Endothelial cell of umbilical vein (primary cell): ENCODE results near the gene ESRRA. TPM values are rescaled to one million over a fixed set of nuclear protein-coding genes. Genes with fewer than 3 reads are reported as not detected.

ENCODE experiments used
- BruUV-seq: library from RNA; stranded (reverse); fragments of 400-500 nt; replicated peaks from 2 replicates; lab custom pipeline; 2021; lab: Mats Ljungman, UMichigan
- CTCF ChIA-PET: fragments of 300-600, 350-600 bp; sonication (Branson Sonifier 250); formaldehyde crosslinking; loops from one replicate; lab custom pipeline; 2021; ENCODE audit warnings: antibody characterized with exemption, inconsistent platforms; lab: Charles Lee
- POLR2A ChIA-PET: fragments of 300-600, 350-600 bp; sonication (Branson Sonifier 250); formaldehyde crosslinking; loops from one replicate; lab custom pipeline; 2021; ENCODE audit warnings: antibody characterized with exemption, inconsistent platforms; lab: Charles Lee
- DNase-seq: peaks from one replicate; pipeline ENCODE4 v3.0.0-alpha.2; 2011; ENCODE audit warnings: low read depth, low spot score
- FAIRE-seq: peaks from 2 replicates; lab custom pipeline; 2011; peaks lifted over from hg19 to GRCh38; lab: Jason Lieb, UNC
- H2AFZ ChIP-seq: 2 replicates; pipeline ENCODE4 v1.6.0; 2012; ENCODE audit warnings: low read depth, low read length, control low read depth, inconsistent platforms
- H3K27ac ChIP-seq: 2 replicates; pipeline ENCODE4 v1.5.1; 2011; ENCODE audit warnings: low read depth, mild to moderate bottlenecking, control low read depth, low read length, moderate library complexity; ENCODE audit not compliant: insufficient read depth
- H3K27me3 ChIP-seq, 2 experiments: 2 replicates each; pipeline versions ENCODE4 v1.6.0 to v1.6.1; 2011; ENCODE audit warnings: low read length in 2 of 2, mixed read lengths in 1 of 2; ENCODE audit not compliant: control insufficient read depth in 2 of 2, insufficient read depth in 2 of 2
- H3K36me3 ChIP-seq, 2 experiments: 2 replicates in 1 of 2; 3 replicates in 1 of 2; pipeline ENCODE4 v1.5.1; 2011; ENCODE audit warnings: low read length in 2 of 2, mild to moderate bottlenecking in 1 of 2, moderate library complexity in 1 of 2; ENCODE audit not compliant: control insufficient read depth in 2 of 2, insufficient read depth in 2 of 2; ENCODE audit errors: extremely low read depth in 1 of 2
- H3K4me1 ChIP-seq: 3 replicates; pipeline ENCODE4 v1.5.1; 2011; ENCODE audit warnings: mild to moderate bottlenecking, low read length; ENCODE audit not compliant: control insufficient read depth, insufficient read depth; ENCODE audit errors: extremely low read depth
- H3K4me2 ChIP-seq: 2 replicates; pipeline ENCODE4 v1.6.1; 2011; ENCODE audit warnings: low read length, control low read depth, mixed read lengths; ENCODE audit not compliant: insufficient read depth
- H3K4me3 ChIP-seq, 3 experiments: fragments of 200-600 bp in 1 of 3; sonication (generic), shearing (Covaris generic) in 1 of 3; replicated peaks in 1 of 3; 2 replicates each; pipeline ENCODE4 v1.5.1; 2011 to 2016; ENCODE audit warnings: control low read depth in 3 of 3, low read length in 3 of 3, mild to moderate bottlenecking in 2 of 3, inconsistent platforms in 1 of 3, low read depth in 1 of 3, moderate library complexity in 1 of 3; ENCODE audit not compliant: insufficient read depth in 1 of 3
- H3K79me2 ChIP-seq: 2 replicates; pipeline ENCODE4 v1.6.0; 2012; ENCODE audit warnings: low read length, inconsistent platforms; ENCODE audit not compliant: control insufficient read depth, insufficient read depth
- H3K9ac ChIP-seq: replicated peaks from 2 replicates; pipeline ENCODE3; 2011; ENCODE audit warnings: low read length, control low read depth; ENCODE audit not compliant: insufficient read depth; ENCODE audit errors: extremely low read depth
- H3K9me1 ChIP-seq: replicated peaks from 3 replicates; pipeline ENCODE4 v1.6.0; 2011; ENCODE audit warnings: mild to moderate bottlenecking, low read length; ENCODE audit not compliant: control insufficient read depth, insufficient read depth; ENCODE audit errors: extremely low read depth
- H3K9me3 ChIP-seq: replicated peaks from 2 replicates; pipeline ENCODE4 v1.5.1; 2012; ENCODE audit warnings: low read length, inconsistent platforms; ENCODE audit not compliant: control insufficient read depth, insufficient read depth
- H4K20me1 ChIP-seq: replicated peaks from 2 replicates; pipeline ENCODE3; 2011; ENCODE audit warnings: mild to moderate bottlenecking, low read length; ENCODE audit not compliant: control insufficient read depth, insufficient read depth; ENCODE audit errors: extremely low read depth
- CTCF ChIP-seq, 2 donors: IDR thresholded peaks; 1 replicate in 1 of 2; 2 replicates in 1 of 2; pipeline ENCODE4 v1.5.1; 2011; ENCODE audit warnings: low read length in 2 of 2, mild to moderate bottlenecking in 2 of 2, moderate library complexity in 2 of 2, control low read depth in 1 of 2, inconsistent platforms in 1 of 2, low read depth in 1 of 2; ENCODE audit not compliant: insufficient read depth in 1 of 2; ENCODE audit errors: extremely low read depth in 1 of 2
- EZH2 ChIP-seq: IDR thresholded peaks from 2 replicates; pipeline ENCODE4 v1.6.1; 2012; ENCODE audit warnings: borderline replicate concordance, low read depth, mild to moderate bottlenecking, moderate library complexity, low read length, inconsistent platforms; ENCODE audit not compliant: severe bottlenecking
- FOS ChIP-seq: IDR thresholded peaks from 2 replicates; pipeline ENCODE4 v1.6.1; 2011; ENCODE audit warnings: mild to moderate bottlenecking, low read length, moderate library complexity, borderline replicate concordance; ENCODE audit not compliant: insufficient read depth
- GATA2 ChIP-seq: IDR thresholded peaks from 2 replicates; pipeline ENCODE4 v1.7.0; 2011; ENCODE audit warnings: low read depth, mild to moderate bottlenecking, moderate library complexity, mixed read lengths, low read length; ENCODE audit not compliant: insufficient read length, insufficient read depth
- JUN ChIP-seq: IDR thresholded peaks from 2 replicates; pipeline ENCODE4 v1.6.1; 2011; ENCODE audit warnings: borderline replicate concordance, low read depth; ENCODE audit not compliant: insufficient read length, insufficient read depth
- MAX ChIP-seq: IDR thresholded peaks from 2 replicates; pipeline ENCODE4 v1.6.1; 2011; ENCODE audit not compliant: insufficient read depth, insufficient read length
- MYC ChIP-seq: IDR thresholded peaks from one replicate; pipeline ENCODE4 v1.6.1; 2011; ENCODE audit warnings: mild to moderate bottlenecking, low read depth, low read length
- POLR2A ChIP-seq: IDR thresholded peaks from 2 replicates; pipeline ENCODE4 v1.6.1; 2012; ENCODE audit warnings: low read depth, mild to moderate bottlenecking, control low read depth, low read length
- POLR2AphosphoS5 ChIP-seq: IDR thresholded peaks from 2 replicates; pipeline ENCODE4 v1.6.1; 2012; ENCODE audit warnings: low read depth, mild to moderate bottlenecking, control low read depth, low read length, moderate library complexity; ENCODE audit not compliant: insufficient read depth
- dilution Hi-C: fragments of 300-500 bp; cut with MboI; formaldehyde crosslinking; loops from one replicate; pipeline ENCODE4 v1.15.0; 2019; ENCODE audit warnings: low sequenced_read_pairs; ENCODE audit not compliant: extremely low pct_ligation_motif_present
- intact Hi-C: fragments of 100-400 bp; cut with micrococcal nuclease; formaldehyde crosslinking; loops from one replicate; pipeline ENCODE4 v1.10.0; 2022
- polyA plus RNA-seq, 4 experiments: library from polyadenylated mRNA; depleted of rRNA in 3 of 4; stranded (reverse) in 3 of 4; unstranded in 1 of 4; fragments of >200 nt; gene quantifications; 2 replicates each; pipeline versions ENCODE4 v1.2.1 to v1.2.3, GENCODE V29; 2011 to 2012; ENCODE audit warnings: missing spikeins in 1 of 4
- total RNA-seq: library from RNA; stranded (reverse); gene quantifications from 2 replicates; pipeline ENCODE4 v1.2.3, GENCODE V29; 2021

ESRRA gene
- total and polyA plus RNA-seq, 2 donors (not counting 3 experiments of a cell fraction or from before 2014, with no cell fraction given): 17.2 to 37.4 TPM

- dilution Hi-C loops: no loop called here
- Histone ChIP-seq H2AFZ (no peak overlapping the region), H3K4me1 (peaks cover 6% of the 10 kb centered on the region), H3K9me1 (no peaks in the 10 kb centered on the region), H3K36me3 (no peaks in the 10 kb centered on the region), H3K9ac (no peak overlapping the region), H4K20me1 (no peaks in the 10 kb centered on the region), H3K4me2 (no peak overlapping the region), H3K27ac (no peak overlapping the region), H3K27me3 (no peaks in the 10 kb centered on the region), H3K9me3 (no peaks in the 10 kb centered on the region), H3K4me3 (no peak overlapping the region), H3K79me2 (no peaks in the 10 kb centered on the region)
- intact Hi-C loops: no loop called here
- CTCF ChIA-PET: interaction anchor here (0.8 to 5.5 kb wide), 8 partner anchors 7 to 147 kb away, joined by 3 to 72 read pairs (median 8); partner anchors contain the start of genes FERMT3, PRDX5 and TRMT112
- POLR2A ChIA-PET: interaction anchor here (1.0 kb wide), 1 partner anchor 10 kb away, joined by 3 read pairs; no protein-coding TSS in a partner anchor
- no peak for DNase-seq
- FAIRE-seq: no peak
- no peak for TF ChIP-seq GATA2
- TF ChIP-seq FOS: no peak
- TF ChIP-seq CTCF (IDR thresholded peaks at IDR 0.05; ENCODE audit: extremely low read depth in 1 of 2, insufficient read depth in 1 of 2, low read depth in 1 of 2, low read length in 2 of 2): no peak
- TF ChIP-seq EZH2: no peak
- no peak for TF ChIP-seq JUN
- no peak for TF ChIP-seq POLR2A
- no peak for TF ChIP-seq MAX
- no peak for TF ChIP-seq MYC
- TF ChIP-seq POLR2AphosphoS5: no peak
- BruUV-seq: no TSS peak
Observed at GRCh38 chr11:64352099-64352994, 47.0 kb downstream of the ESRRA start.
